Amygdala (tissue), 56 donors: Measurements from ENCODE around the gene RPS6KA2.
"Not testable (repeated sequence)": the region's sequence is repeated elsewhere in the genome, so short reads cannot be mapped to it uniquely, and the experiment has no call there.

Experiments
- DNase-seq, 56 donors: peaks; one replicate each; lab custom pipeline; 2025; lab: John Stamatoyannopoulos, UW

Gene RPS6KA2

DNA sequence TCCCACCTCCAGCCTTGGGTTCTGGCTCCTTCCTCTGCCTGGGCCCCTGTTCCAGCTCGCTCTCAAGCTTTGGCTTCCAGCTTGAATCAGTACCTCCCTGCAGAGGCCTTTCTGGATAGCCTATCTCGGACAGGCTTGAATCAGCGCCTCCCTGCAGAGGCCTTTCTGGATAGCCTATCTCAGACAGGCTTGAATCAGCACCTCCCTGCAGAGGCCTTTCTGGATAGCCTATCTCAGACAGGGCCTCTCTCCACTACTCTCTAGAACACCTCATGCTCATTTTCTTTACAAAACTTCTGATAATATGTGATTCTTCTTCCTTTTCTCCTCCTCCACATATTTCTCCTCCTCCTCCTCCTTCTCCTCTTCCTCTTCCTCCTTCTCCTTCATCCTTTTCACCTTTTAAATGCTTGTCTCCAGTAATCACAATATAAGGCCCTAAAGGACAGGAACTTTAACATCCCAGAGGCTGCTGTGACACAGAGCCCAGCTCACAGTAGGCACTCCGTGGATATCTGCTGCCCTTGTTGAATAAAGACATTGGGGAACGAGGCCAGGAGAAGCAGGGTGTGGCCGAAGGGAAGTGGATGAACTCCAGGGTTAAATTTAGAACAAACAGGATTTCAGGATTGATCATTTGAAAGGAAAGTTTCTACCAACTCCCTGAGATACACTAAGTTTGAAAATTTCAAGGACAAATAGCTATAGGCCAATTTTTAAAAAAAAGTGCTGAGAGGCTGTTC lies 9.3 kb upstream of the RPS6KA2 start:
- no peak for DNase-seq

DNA sequence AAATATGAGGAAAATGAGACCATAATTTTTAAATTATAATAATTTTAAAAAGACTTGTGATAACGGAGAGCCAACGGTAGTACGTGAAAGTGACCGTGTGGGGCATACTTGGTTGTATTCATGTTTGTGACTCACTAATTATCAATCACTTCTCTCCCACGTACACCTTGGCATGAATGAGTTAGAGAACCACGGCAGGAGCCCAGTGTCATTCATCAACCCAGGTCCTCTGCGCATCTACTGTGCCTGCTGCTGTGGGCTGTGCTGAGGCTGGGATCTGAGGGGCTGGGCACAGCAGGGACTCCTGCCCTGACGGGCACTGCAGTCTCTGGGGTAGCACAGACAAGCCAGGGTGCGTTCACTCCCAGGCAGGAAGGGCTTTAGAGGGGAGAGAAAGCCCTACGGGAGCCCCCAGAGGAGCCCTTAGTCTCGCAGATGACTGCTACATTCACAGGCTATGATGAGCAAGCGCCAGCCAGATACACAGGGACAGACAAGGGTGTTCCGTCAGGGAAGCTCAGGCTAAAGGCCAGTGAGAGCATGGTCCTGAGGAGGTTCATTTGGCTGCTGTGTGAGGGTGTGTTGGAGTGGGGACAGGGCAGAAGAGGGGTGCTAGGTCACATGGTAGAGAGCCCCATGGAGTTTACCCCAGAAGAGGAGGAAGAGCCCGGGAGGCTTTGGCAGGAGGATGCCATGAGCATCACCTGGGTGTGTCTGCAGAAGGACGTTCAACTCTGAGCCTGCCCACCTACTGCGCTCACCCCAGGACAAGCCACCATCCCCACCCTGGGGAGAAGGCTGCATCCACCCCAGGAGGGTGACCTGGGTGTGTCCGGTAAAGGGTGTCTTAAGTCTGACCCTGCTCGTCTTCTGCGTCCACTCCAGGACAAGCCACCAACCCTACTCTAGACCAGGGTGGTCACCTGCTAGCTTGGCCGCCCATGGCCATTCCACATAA lies 8.2 kb upstream of the RPS6KA2 start:
- no peak for DNase-seq

DNA sequence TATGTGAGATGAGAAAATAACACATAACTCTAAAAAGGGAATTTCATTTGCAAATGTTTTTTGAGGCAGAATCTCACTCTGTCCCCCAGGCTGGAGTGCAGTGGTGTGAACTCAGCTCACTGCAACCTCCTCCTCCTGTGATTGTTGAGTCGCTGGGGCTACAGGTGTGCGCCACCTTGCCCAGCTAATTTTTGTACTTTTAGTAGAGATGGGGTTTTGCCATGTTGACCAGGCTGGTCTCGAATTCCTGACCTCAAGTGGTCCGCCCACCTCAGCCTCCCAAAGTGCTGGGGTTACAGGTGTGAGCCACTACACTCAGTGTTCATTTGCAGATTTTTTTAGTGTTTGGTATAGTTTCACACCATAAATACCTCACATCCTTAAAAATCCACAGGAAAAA lies 7.5 kb upstream of the RPS6KA2 start:
- not testable (repeated sequence) for DNase-seq

DNA sequence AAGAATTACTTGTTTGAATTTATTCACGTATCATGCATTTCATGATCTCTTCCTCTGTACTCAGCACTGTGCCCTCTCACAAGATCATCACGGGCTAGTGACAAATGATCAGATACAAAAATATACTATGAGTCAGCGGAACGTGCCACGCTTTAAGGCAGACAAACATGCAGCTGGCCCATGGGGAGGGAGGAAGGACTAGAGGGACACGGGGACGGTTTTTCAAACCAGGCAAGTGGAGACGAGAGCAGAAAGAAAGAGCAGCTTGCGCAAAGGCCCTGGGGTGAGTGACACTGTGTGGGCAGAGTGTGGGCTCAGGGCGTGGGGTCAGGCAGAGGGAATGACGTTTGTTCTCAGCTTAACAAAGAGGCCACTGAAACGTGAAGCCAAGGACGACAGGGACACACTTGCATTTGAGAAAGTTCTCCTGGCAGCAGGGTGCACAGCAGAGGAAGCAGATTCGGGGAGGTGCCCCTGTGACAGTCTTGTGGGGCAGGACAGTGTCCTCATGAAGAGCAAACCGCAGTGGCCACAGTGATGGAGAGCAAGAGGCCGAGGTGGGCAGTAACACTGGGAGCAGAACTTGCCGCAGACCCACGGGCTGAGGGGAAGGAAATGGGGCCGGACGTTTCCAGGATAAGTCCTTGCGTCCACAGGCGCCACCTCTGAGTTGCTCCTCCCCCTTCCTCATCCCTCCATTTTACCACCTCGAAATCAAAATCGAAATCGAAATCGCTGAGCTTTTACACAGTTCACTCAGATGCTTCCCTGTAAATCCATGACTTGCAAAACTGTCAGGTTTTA lies 6.9 kb upstream of the RPS6KA2 start:
- DNase-seq = no peak

DNA sequence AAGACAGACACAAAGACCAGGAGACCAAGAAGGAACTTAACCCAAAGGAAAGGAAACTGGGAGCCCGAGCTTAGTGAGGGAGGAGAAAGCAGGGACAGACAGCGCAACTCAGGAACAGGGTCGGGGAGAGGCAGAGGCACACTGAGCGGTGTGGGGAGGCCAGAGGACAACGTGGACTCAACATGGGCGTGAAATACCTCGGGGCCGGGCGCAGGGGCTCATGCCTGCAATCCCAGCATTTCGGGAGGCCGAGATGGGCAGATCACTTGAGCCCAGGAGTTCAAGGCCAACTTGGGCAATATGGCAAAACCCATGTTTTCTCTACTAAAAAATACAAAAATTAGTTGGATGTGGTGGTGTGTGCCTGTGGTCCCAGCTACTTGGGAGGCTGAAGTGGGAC lies 5.7 kb upstream of the RPS6KA2 start:
- DNase-seq = no peak

DNA sequence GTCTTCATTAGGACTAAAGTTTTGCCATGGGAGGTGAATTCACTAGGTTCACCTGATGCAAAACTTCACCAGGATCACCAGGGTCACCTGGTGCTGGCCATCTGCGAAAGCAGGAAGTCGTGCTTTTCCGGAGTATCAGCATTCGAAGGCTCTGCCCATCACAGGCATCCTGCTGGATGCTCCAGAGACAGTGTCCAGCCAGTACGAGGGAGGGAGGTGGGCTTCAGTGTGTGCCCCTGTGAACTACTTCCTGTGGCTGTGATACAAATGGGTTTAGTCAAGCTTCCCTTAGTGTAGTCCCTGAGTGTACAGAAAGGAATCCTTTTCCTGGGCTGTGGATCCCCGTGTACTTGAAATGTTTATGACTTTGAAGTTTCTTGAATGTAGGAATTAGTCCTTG lies 3.4 kb upstream of the RPS6KA2 start:
- no peak for DNase-seq

DNA sequence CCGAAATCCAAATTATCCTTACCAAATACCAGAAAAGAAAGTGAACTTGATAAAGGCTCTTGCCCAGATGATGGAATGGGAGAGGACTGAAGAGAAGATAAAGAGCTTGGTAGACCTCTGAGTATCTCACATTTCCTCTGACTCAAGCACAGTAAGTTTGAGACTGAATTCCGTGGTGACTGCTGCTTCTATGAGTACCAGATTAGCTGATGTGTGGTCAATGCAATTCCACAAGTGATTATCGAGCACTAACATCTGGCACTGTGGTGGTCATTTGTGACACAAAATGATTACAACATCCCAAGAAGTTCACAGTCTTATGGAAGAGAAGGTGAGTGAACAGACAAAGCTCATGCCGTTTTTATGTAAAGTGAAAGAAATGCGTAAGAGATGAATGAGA lies 2.6 kb upstream of the RPS6KA2 start:
- no peak for DNase-seq

DNA sequence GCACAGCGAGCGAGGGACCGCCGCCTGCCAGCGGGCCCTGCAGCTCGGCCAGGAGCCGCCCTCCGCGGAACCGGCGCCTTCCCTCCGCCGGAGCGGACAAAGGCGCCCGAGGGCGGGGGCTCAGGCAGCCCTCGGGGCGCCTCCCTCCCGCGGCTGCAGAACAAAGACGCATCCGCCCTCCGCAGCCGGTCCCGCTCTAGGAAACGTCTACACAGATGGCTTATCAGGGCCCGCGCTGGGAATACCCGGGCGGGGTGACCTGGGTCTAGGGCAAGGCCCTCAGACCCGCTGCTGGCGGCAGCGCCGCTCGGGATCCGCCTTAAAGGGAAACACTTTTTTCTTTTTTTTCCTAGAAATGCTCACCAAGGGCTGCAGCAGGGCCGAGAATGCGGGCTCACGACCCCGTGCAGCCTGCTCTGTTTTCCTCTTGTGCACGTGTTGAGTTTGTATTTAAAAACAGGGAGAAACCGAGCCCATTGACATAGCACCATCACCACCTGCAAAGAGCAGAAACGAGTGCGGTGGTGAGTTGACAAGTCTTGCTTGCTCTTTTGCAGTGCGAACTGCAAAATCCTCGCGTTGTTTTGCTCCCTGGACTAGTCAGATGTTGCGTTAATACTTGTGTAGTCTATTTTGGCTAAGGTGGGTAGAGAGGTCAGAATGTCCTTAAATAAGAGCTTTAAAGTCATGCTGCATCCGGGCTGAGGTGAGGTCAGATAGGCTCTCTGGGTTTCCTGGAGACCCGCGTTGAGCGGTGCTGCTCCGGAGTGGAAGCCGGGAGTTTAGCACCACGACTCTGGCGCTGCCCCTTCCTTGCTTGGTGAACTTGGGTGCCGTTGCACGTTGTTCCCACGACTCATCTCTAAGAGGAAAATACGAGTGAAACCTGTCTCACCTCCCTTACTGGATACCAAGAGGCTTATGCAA lies 1.1 kb upstream of the RPS6KA2 start:
- peak in 28 of 56 donors; percentile 40 to 82 (median 68) for DNase-seq

DNA sequence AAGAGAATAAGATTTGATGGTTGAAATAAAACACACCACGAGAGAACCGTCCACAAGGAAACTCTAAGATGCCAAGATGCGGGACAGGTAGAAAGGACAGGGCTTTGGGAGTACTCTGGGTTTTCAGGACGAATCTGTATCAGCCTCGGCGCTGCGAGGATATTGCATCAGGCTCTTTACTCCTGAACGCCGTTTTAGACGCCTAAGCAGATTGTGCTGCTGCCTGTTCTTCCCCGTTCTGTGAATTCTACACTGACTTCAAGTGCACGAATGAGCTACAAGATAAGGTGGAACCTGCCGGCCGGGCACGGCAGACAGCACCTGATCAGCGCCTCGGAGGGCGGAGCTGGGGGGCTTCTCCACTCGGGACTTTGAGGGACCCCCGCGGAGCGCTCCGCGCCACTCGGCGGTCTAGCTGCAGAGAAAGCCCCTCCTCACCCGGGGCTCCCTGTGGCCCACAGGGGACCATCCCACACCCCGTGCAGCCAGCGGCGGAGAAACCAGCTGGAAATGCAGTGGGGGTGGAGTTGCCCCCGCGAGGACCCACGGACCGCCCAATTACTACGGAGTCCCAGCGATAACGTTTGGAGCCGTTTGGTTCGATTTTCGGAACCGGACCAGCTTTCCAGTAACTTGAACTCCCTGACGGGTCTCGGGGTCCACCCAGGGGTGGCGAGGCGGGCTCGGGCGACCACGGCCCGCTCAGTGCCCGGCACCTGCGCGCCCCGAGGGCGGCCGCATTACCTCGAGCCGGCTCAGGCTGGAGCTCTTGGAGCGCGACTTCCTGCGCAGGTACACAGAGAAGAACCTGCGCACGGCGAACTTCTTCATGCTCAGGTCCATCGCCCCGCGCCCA lies 646 bp downstream of the RPS6KA2 start:
- peak in 11 of 56 donors; percentile 15 to 59 (median 43) for DNase-seq

DNA sequence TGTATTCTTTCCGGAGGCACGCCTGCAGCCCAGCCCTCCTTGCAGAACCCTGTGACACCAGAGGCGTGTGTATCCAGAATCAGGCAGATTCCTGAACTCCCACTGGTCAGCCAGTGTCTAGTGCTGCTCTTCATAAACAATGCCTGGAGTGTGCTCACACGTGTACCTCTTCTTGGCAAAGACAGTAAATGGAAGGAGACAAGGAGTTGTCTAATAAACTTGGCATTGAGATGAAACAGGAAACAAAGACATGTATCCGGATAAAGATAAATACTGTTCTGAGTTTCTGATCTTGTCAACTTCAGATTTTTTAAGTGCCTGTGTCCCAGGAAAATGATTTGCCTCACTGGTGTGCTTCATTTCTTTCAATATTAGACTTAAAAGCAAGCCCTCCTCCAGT lies 1.7 kb downstream of the RPS6KA2 start:
- no peak for DNase-seq

DNA sequence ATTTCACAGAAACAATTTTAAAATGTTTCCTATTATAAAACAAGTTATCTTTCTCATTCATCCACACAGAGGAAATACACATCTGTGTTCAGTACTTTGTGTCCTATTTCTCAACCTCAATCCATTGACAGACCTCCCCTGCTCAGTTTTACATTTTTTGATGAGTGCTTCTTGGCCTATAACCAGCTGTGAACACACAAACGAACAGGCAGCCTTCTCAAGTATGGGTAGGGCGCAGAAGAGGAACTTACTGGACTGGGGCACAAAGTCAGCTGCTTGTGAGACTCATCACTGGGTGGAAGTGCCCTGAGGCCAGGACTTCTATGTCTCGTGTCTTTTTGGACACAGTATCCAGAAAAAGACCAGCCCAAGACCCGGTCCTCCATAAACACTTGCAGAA lies 2.8 kb downstream of the RPS6KA2 start:
- no peak for DNase-seq

DNA sequence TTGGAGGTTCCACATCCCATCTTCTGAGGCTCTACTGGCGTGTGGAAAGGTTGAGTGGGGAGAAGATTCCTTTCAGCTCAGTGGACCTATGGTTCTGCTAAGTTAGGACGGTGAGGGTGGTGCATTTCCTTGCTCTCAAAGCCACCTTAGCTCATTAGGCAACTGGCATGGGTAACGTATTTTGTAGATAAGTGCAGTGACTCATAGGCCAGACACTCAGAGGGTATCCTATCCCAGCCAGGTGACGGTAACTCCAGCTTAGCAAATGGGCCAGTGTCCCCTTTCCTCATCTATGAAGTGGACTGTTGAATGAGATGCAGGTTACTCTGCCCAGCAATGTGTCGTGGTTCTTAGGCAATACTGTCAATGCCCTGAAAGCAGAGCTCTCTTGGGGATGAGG lies 3.7 kb downstream of the RPS6KA2 start:
- no peak for DNase-seq

DNA sequence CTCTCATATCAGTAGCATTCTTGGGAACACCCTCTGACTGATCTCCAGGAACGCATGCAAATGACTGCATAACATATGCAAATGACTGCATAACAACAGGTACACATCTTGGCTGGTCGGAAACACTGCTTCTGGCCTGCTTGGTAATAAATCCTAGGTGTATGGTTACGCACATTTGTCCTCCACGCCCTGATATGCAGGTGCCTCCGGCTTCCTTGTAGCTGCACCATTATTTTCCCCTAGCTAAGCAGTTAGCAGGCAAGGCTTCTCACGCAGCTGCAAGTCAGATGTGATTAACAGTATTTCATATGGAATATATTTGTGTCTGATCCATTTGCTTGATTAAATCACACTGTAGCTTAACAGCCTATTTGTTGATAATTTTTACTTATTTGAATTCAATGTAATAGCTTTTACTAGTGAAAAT lies 5.9 kb downstream of the RPS6KA2 start:
- no peak for DNase-seq

DNA sequence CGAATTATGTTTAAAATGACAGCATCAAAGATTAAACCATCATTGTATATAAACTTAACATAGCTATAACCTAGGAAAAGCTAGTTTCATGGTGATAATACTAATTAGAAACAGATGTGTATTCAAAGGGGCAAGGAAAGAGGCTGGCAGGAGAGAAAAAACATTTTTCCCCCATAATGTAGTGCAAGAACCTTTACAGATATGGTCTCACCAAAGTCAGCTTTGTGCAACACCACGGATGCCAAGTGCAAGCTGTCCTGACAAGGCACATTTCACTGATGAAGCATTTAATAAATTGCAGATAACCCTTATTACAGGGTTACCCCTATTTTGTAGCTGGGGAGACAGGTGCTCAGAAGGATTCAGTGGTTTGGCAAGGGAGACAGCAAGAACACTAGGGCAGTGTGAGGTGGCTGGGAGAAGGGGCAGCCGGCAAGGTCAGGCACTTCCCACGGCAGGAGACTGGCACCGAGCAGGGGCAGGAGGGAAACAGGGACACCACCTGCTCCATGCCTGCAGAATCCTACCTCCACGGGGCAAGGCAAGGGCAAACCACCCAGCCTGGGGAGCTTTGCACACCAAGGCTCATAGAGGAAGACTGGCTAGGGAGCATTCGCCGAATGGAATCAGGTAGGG lies 6.5 kb downstream of the RPS6KA2 start:
- DNase-seq = no peak

DNA sequence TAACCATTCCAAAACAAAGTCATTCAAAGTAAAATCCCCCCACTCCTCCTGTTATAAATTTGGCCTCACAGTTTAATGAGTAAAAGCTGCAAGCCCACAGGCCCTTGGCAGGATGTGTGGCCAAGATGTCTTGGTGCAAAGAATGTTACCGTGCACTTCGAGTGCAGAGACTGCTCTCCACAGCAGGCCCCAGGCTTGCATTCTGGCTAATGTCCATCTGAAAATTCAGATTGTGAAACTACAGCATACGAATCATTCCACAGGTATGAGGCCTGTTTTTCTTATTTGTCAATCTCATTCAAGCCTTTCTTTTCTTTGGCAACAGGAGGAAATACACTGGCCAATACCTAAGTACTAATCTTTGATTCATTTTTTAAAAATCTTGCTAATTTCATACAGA lies 7.1 kb downstream of the RPS6KA2 start:
- DNase-seq = no peak

DNA sequence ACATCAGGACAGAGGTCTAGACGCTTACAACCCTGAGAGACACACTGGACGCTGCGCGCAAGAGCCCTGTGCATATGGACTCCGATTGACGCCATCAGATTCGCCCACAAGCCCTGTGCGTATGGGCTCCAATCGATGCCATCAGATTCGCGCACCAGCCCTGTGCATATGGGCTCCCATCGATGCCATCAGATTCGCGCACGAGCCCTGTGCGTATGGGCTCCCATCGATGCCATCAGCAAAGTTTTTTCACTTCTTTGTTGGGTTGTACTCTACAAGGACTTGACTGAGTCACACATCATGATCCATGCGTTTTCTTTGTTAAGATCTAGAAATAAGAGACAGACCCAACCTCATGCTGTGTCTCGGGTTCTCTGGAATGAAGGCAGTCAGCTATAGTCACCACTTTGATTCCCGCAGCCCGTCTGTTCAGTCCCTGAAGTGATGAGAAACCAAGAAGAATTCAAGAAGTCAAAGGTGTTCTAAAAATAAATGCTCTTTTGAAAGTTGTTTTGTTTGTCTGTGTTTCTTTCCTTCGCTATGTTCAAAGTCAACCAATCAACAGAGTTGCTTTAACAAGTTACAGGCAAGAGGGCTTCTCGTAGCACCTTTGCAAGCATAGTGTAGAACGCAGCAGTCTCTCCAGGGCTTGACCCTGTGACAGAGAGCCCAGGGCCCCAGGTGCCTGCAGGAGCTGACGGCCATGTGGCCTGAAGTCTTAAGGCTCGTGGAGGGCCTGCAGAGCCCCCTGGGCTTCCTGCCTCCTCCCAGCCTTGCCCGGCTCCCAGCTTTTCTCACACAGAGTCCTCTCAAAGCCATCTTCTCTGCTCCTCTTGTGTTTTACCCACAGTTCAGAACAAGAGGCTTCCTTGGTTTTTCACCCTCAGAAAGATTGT lies 7.9 kb downstream of the RPS6KA2 start:
- no peak for DNase-seq

DNA sequence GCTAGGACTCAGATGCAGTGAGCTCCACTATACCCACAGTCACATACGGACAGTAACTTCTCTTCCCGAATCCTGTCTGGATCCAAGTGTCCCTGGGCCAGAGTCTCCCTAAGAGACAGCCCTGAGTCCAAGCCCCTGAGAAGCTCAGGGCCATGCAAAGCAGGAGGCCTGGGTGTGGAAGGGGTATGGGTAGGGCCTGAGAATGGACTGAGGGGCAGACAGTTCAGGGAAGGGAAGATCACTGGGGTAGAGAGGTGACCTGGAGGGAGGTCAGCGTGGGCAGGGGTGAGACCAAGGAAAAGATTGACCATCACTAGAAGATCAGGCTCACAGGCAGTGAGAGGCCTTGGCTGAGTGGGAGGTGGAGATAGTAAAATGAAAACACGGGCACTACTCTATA lies 8.8 kb downstream of the RPS6KA2 start:
- DNase-seq = no peak
